ENCODE results near the gene ISCU. TPM values are rescaled to one million over a fixed set of nuclear protein-coding genes. Genes with fewer than 3 reads are reported as not detected.

ISCU gene
- total and polyA plus RNA-seq, 9 of the 15 experiments (the other 6 are each of a cell fraction or from before 2014, with no cell fraction given): 15.9 to 92.5 (median 77.3) TPM

- BruUV-seq (replicated peaks): no TSS peak
- Histone ChIP-seq H3K4me2 (ENCODE audit: insufficient read depth, low read length) (peak overlapping the region; percentile 89), H3K9me3 (replicated peaks; ENCODE audit: control insufficient read depth, insufficient read depth, low read depth, low read length) (no peaks in the 10 kb centered on the region), H3K4me1 (replicated peaks in 1 of 2; ENCODE audit: control insufficient read depth in 2 of 2, insufficient read depth in 2 of 2, low read length in 2 of 2) (peaks cover 8 to 23% of the 10 kb centered on the region in 2 experiments; a peak in 4 of 5 replicates), H2AFZ (ENCODE audit: low read depth, low read length) (peak overlapping the region; percentile 81; the same call in 1 of the 2 replicates), H3K79me2 (ENCODE audit: control insufficient read depth, insufficient read depth, low read length) (peaks cover 8% of the 10 kb centered on the region), H3K27me3 (ENCODE audit: control insufficient read depth in 2 of 2, insufficient read depth in 2 of 2, low read length in 2 of 2) (no peaks in the 10 kb centered on the region), H3K27ac (ENCODE audit: extremely low read depth, low read depth, low read length) (peak overlapping the region; percentile 79), H3K9ac (ENCODE audit: insufficient read depth in 1 of 2, low read depth in 2 of 2, low read length in 2 of 2) (peak overlapping the region; percentile 85 to 94), H4K20me1 (replicated peaks; ENCODE audit: control insufficient read depth, insufficient read depth, low read length) (no peaks in the 10 kb centered on the region), H3K9me1 (ENCODE audit: control insufficient read depth, insufficient read depth, low read length) (no peaks in the 10 kb centered on the region), H3K4me3 (peak overlapping the region; percentile 67), H3K36me3 (ENCODE audit: control insufficient read depth, insufficient read depth, low read length) (peaks cover 37% of the 10 kb centered on the region)
- WGBS (ENCODE audit: insufficient coverage, low coverage, missing lambda C conversion rate): 58% methylated on average over 5 of the region's 5 CpGs
- ChIA-PET POLR2A (interaction anchor here (0.6 to 3.7 kb wide), 4 partner anchors 16 to 459 kb away, joined by 3 to 15 read pairs (median 5); partner anchors contain the start of gene SART3), CTCF (ENCODE audit: low intra/inter-chr PET ratio) (no interaction called here)
- FAIRE-seq (no peak), DNase-seq (ENCODE audit: extremely low read depth in 1 of 4, low spot score in 3 of 4) (no peak), ATAC-seq (peak; percentile 1; the same call in 1 of the 3 replicates)
- intact Hi-C loops (cut with micrococcal nuclease) (no loop called here), in situ Hi-C loops (cut with MboI) (no loop called here)
- TF ChIP-seq POLR2A (conservative IDR thresholded peaks at IDR 0.05) (peak; percentile 8; the same call in 1 of the 2 replicates), FOXO4 (CRISPR knock-in tag; IDR thresholded peaks at IDR 0.05) (no peak), ZKSCAN8 (CRISPR knock-in tag; IDR thresholded peaks at IDR 0.05) (peak; percentile 66; the same call in 1 of the 2 replicates), ZNF184 (CRISPR knock-in tag; IDR thresholded peaks at IDR 0.05) (no peak), CHD2 (IDR thresholded peaks at IDR 0.05; ENCODE audit: low read depth, low read length) (no peak), NR2C2 (CRISPR knock-in tag; IDR thresholded peaks at IDR 0.05) (no peak), NR2C2 (tag; IDR thresholded peaks at IDR 0.05) (0 out of 2 replicates have a peak, but pooled peaks have one; percentile 38), TEAD4 (IDR thresholded peaks at IDR 0.05; ENCODE audit: low read length) (0 out of 2 replicates have a peak, but pooled peaks have one; percentile 1), TEAD4 (CRISPR knock-in tag; IDR thresholded peaks at IDR 0.05; ENCODE audit: borderline replicate concordance) (no peak), CUX1 (CRISPR knock-in tag; IDR thresholded peaks at IDR 0.05) (no peak), MYBL2 (IDR thresholded peaks at IDR 0.05; ENCODE audit: low read depth) (no peak), MYBL2 (CRISPR knock-in tag; IDR thresholded peaks at IDR 0.05; ENCODE audit: borderline replicate concordance) (no peak), ERF (CRISPR knock-in tag; IDR thresholded peaks at IDR 0.05) (0 out of 2 replicates have a peak, but pooled peaks have one; percentile 8), BRCA1 (IDR thresholded peaks at IDR 0.05) (no peak), BRCA1 (CRISPR knock-in tag; IDR thresholded peaks at IDR 0.05) (no peak)
Observed at GRCh38 chr12:108515916-108516315, 46.5 kb upstream of the ISCU start.
